Epidermal melanocyte (primary cell): ENCODE measurements around the gene PCCA.
"Not testable (repeated sequence)": the region's sequence is repeated elsewhere in the genome, so short reads cannot be mapped to it uniquely, and the experiment has no call there.

ENCODE experiments used
- DNase-seq: peaks from one replicate; pipeline ENCODE4 v3.0.0; 2011; ENCODE audit warnings: low spot score; ENCODE audit not compliant: insufficient read length

Gene PCCA, protein sequence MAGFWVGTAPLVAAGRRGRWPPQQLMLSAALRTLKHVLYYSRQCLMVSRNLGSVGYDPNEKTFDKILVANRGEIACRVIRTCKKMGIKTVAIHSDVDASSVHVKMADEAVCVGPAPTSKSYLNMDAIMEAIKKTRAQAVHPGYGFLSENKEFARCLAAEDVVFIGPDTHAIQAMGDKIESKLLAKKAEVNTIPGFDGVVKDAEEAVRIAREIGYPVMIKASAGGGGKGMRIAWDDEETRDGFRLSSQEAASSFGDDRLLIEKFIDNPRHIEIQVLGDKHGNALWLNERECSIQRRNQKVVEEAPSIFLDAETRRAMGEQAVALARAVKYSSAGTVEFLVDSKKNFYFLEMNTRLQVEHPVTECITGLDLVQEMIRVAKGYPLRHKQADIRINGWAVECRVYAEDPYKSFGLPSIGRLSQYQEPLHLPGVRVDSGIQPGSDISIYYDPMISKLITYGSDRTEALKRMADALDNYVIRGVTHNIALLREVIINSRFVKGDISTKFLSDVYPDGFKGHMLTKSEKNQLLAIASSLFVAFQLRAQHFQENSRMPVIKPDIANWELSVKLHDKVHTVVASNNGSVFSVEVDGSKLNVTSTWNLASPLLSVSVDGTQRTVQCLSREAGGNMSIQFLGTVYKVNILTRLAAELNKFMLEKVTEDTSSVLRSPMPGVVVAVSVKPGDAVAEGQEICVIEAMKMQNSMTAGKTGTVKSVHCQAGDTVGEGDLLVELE

DNA sequence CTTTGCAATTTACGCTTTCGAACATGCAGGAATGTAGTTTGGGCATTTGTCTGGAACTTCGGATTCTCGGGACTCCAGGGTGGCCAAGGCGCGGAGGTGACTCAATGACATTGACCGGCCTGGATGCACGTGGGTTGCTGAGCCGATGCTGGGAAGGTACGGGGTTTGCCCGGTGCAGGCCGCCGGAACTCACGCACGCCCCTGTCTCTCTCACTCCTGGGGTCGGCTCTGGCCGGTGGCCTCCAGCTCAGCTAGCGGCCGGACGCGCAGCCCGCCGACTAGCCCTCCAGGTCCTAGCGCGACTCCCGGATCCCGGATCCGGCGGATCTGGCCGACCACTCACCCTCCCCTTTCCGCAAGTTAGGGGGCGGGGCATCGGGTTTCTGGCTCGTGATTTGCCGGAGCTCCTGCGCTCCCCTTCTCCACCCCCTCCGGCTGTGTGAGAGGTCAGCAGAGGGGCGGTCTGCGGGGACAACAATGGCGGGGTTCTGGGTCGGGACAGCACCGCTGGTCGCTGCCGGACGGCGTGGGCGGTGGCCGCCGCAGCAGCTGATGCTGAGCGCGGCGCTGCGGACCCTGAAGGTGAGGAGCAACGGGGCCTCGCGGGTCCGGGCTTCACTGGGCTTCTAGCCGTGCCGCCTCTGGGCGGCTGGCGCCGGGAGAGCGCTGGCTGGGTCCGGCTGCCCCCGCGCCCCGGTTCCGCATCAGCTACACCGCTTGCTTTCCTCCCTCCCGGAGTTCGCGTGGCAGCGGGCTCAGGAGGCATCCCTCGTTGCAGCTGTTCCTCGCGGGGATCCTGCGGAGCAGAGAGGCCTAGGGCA is at the start of gene PCCA:
Gene PCCA, plus strand, starts transcription at position 450 of the 821 bp plus-strand sequence. Its CDS starts 28 bp downstream, at position 478.
- DNase-seq: peak; percentile 96

DNA sequence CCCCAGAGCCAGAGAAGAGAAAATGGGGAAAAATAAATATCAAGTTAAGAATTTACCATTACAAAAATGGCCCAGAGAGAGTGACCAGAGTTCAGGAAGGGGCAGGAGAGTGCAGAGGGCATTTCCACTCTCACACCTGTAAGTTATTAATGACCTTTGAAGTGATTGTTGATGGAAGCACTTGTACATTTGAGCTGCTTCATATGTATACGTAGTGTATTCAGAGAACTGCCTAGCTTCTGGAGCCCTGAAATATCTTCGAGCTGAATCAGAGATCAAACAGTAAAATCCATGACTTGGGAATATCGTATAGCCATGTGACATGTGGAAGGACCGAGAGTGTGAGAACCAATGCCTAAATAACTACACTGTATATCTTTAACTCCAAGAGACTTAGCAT is 49.2 kb upstream of the PCCA start:
- DNase-seq: no peak

DNA sequence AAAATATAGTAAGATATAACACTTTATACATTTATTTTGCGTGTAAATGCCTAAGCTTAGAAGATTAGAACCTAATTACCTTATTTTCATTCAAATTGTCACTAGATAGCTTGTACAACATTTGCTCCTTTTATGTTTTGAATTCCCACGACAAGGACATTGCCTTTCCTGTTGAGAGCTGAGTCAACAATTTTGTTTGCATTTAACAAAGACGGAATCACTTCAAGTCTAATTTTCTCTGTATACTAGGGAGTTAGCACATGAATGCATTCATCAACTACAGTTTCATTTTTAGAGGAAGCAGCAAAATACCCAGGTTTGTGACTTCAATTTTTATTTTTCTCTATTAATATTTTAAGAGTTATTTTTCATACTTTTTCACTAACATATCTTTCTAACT is 48.7 kb upstream of the PCCA start:
- no peak for DNase-seq

DNA sequence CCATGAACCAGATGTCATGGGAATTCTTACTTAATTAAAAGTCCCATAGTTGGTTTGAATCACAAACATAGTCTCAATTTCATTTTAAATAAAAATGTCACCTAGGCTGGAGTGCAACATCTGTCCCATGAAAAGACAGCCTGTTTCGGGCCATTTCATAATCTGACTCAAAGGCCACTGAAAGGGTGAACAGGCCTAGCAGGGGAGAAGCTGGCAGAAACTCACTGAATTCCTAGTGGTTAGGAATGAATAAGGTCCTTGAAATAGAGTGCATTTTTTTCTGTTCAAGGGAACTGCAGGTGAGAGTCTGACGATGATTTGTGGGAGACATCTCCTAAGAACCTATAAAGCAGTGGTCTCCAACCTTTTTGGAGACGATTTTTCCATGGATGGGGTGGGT is 44.0 kb upstream of the PCCA start:
- DNase-seq: no peak

DNA sequence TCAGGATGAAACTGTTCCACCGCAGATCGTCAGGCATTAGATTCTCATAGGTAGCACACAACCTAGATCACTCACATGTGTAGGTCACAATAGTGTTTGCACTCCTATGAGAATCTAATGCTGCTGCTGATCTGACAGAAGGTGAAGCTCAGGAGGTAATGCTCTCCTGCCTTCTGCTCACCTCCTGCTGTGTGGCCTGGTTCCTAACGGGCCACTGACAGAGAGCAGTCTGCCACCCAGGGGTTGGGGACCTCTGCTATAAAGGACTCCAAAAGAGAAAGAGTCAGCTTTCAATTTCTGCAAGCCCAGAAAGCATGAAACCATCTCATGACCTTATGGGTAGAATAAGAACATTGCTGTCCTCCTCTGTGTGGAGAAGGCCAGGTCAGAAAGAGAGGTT is 43.5 kb upstream of the PCCA start:
- DNase-seq: no peak

DNA sequence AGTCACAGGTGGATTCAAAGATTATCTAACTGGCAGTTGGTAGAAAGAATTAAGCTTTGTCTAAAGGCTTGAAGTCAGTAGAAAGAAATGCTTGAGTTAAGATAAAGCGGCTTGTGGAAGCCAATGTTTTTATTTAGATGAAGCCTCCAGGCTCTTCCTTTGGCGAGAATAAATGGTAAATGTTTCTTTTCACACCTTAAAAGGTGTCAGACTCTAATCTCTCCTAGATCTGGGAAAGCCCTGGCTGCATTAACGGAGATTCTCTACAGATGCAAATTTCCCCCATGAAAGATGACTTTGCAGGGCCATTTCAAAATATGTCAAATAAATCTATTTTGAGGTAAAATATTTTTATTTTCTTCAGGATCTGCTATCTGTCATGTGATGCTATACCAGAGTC is 37.8 kb upstream of the PCCA start:
- DNase-seq: no peak

DNA sequence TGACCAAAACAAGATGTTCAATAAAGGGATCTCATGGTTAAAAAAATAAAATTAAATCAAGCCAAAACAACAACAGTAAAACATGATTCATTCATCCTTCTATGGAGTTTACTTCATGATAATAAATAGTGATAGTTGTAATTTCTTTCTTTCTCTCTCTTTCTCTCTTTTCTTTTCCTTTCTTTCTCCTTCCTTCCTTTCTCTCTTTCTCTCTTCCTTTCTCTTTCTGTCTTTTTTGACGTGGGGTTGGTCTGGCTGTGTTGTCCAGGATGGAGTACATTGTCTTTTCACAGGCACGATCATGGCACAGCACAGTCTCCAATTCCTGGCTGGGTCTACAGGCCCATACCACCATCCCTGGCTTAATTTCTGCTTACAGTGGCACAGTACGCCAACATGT is 29.1 kb upstream of the PCCA start:
- no peak for DNase-seq

DNA sequence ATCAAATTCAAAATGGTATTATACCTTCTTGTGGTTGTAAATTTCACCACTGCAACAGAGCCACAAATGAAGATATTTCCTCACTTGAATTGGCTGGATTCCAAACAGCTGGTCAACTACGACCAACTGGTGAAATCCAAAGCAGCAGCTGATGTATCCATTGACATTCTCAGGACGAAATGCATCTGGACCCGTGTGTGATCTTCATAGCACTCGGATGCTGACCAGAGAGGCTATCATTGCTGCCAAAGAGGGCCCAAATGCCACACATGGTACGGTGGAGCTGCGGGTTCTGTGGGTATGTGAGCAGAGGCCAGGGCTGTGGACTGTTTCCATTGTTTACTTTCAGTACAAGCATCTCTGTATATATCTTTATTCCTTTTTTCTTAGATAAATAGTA is 25.6 kb upstream of the PCCA start:
- DNase-seq: no peak

DNA sequence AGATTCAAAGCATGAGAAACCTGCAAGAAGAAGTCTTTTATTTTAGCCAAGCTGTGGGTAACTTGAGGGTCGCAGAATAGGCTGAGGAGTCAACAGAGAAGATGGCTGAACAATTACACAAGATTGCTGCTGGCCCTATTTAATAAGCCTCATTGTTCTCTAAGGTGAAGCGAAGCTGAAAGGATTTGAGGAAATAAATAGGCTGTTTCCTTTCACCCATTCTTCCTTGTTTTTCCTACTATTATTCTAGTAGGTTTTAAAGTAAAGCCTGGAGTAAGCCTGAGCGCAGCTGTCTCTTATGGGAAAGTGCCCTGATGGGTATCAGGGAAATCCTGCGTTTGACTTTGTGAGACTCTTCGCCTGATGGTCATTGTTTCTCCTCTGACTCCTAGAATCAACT is 25.0 kb upstream of the PCCA start:
- no peak for DNase-seq

DNA sequence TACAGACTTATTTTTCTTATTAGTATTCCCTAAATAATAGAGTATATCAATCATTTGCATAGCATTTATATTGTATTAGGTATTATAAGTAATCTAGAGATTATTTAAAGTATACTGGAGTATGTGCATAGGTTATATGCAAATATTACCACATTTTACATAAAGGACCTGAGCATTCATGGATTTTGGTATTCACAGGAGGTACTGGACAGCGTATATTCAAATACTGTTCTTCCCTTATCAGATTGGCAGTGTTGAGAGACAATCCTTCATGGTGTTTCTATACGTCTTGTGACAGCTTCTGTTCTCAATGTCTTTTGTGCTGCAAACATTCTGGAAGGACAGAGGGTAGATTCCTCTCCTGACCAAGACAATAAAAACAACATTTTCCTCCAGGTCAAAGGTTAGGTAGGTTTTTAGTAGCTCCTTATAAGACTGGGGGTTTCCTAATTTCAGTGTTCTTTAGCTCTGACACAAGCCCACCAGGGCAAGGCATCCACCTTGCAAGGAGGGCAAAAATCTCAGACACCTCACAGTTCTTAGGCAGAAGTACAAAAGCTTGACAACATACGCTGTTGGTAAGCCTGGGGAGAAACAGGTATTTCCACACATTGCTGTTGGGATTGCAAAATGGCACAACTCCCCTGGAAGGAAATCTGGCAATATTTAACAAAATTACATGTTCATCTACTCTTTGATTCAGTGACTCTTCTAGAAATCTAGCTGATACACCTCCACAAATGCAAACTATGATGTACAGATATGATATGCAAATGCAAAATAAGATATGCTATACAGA is 20.6 kb upstream of the PCCA start:
- no peak for DNase-seq

DNA sequence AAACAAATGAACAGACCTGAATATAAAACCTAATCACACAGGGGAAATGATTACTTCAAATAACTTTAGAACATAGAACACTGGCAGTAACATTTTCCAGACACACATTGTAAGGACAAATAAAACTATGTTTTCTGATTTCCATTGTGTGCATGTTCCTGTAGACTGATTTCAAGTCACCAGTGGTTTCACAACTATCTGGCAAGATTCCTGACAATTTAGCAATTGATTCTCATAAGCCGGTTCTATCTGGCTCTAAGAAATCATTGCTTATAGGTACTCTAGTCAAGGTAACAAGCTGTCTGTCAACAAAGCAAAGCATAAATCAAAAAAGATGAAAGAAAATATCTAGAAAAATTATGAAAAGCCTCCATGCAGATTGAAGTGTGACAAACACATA is 19.6 kb upstream of the PCCA start:
- DNase-seq: no peak

DNA sequence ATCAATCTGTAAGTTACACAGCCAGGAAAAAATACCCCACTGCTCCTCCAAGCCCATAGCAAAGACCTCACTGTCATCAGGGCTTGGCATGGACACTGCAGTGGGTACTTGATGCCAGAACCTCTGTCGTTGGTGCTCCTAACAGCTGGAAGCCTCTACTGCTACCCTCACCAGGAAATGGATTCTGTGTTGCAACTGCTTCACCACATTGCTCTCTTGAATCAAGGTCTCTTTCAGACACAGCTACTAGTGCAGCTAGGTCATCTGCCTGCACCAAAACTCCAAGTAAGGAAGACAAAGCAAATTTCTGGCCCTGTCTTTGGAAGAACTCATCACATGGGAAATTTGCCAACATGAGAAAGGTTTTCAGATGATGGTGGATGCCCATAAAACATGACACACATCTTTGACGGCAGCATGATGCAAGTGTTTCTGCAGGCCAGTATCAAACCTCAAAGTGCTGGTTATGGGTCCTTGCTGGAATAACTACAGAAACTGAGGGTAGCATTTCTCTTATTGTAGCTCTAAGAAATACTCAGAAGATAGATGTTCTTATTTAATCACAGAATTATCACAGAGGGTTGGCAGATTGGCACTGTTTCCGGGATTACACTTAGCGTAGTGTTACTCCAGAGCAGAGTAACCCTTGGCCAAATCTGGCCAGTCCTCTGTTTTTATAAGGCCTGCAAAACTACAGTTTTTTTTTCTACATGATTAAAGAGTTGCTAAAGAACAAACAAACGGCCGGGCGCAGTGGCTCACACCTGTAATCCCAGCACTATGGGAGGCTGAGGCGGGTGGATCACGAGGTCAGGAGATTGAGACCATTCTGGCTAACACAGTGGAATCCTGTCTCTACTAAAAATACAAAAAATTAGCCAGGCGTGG is 12.9 kb upstream of the PCCA start:
- no peak for DNase-seq

DNA sequence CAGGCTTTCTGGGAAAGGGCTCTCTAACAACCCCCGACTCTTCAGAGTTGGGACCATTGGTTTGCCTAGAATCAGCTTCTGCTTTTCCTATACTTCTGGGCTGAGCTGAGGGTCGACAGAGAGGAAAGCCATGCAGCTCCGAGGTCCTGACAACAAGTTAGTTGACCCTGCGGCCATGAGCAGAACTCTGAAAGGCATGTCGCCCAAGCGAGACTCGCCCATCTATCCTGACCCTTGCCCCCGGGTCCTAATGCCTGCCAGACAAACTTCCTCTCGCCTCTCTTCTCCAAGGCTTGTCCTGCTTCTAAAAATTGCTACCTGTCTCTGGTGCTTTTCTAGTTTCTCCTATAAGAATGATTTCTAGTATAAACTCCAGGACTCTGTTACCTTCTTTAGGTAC is 9.9 kb upstream of the PCCA start:
- DNase-seq: not testable (repeated sequence)

DNA sequence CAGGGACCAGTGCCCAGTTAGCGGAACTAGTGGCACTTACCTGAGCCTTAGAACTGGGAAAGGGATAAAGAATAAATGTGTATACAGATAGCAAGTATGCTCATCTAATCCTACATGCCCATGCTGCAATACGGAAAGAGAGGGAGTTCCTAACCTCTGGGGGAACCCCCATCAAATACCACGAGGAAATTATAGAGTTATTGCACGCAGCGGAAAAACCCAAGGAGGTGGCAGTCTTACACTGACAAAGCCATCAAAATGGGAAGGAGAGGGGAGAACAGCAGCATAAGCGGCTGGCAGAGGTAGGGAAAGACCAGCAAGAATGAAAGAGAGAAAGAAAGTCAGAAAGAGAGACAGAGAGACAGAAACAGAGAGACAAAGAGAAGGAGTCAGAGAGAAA is 5.5 kb upstream of the PCCA start:
- DNase-seq: not testable (repeated sequence)

DNA sequence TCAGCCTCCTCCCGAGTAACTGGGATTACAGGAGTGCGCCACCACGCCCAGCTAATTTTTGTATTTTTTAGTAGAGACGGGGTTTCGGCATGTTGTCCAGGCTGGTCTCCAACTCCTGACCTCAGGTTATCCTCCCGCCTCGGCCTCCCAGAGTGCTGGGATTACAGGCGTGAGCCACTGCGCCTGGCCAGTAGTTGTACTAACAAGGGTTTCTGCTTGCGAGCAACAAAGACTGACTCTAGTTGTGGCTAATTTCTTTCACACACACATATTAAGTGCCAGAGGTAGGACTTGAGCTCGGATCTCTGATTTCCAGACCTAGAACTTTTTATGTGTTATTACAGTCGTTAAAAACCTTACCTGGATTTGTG is 635 bp upstream of the PCCA start:
- DNase-seq: no peak

DNA sequence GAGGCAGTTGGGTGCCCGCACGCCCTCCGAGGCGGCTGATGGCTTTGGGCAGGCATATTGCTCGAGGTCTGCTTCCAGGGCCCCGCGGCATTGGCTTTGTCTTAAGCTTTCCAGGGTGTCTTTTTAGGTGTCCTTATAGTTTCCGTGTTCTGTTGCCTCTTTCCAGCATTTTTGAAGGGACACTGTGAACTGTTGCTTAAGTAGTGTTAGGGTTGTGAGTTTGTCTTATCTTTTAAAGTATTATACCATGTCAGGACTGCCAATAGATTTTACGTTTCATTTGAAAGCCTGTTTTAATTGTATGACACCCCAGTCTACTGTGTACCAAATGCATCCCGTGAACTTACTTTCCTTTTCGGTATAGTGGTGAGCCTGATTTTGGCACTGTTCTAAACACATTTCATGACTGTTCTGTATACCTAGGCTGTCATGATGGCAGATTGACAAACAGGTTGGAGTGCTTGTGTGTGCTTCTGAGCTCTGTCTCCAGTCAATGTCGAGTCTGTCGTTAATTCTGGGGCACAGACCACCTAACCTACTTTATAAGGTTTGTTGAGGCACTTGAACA is 656 bp downstream of the PCCA start:
- DNase-seq: peak; percentile 34

DNA sequence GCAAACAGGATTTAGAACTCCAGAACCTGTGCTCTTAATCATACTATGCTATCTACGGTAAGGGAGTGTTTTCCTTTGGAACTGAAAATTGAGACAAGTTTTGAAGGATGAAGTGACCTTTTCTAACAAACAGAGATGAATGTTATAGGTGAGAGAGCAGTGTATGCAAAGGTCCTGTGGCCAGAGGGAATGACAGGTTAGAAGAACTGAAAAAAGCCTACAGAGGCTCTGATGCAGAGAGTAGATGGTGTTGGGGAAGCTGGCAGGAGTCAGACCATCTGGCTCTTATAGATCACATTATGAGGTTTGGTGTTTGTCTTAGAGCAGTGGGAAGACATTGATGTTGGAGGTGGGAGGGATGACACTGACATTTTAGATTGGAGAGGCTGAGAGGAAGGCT is 2.0 kb downstream of the PCCA start:
- DNase-seq: no peak

DNA sequence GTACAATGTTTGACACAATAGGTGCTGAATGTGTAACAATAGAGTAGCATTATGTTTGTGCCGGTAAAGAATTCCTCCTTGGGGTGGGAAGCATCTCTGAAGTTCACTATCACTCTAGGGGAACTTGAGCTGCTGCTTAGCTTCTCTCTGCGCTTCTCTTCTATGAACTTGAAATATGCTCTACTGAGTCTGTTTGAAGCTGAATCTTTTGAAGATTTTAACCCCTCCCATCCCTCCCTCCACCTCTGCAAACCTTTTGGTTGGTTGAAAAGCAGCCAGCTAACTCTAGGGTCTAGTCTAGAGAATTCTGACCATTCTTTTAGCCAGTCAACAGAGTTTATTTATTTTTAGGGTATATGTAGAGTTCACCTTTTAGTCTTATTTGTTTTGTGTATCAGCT is 2.5 kb downstream of the PCCA start:
- no peak for DNase-seq

DNA sequence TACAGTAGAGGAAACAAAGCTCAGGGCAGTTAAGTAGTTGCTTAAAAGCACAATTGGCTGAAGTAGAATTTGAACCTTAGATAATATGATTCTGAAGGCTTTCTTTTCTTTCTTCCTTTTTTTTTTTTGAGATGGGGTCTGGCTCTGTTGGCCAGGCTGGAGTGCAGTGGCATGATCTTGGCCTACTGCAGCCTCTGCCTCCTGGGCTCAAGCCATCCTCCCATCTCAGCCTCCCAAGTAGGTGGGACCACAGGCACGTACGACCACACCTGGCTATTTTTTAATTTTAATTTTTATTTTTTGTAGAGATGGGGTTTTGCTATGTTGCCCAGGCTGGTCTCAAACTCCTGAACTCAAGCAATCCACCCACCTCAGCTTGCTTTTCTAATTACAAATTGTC is 3.4 kb downstream of the PCCA start:
- not testable (repeated sequence) for DNase-seq

DNA sequence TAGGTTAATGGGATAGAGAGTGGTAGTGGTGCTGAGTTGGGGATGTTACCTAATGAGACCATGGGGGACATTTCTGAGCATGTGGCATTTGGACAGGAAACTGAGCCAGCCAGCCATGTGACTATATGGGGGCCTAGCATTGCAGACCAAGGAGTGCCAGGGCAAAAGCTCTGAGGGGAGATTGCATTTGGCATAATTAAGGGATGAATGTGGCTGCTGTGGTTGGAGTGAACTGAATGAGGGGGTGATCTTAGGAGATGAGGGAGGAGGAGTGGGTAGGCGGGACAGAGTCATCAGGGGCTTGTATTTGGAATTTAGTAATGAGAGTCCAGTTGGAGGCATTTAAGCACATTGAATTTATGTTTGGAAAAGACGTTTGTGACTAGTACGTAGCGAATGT is 6.6 kb downstream of the PCCA start:
- DNase-seq: no peak
